Body of pancreas (tissue), 4 donors: ENCODE measurements around the gene TENM4. TPM values are rescaled to one million over a fixed set of nuclear protein-coding genes. Genes with fewer than 3 reads are reported as not detected.

Experiments used
- ATAC-seq: fragments of 150-250 bp; one replicate; pipeline ENCODE4 v1.9.1; 2016
- DNase-seq, 4 donors: peaks; one replicate each; pipeline ENCODE4 v3.0.0-alpha.2; 2019
- H3K27ac ChIP-seq, 4 donors: fragments of 200-600 bp; sonication (generic); 1 replicate in 3 of 4; 2 replicates in 1 of 4; pipeline versions ENCODE4 v1.5.1 to v1.6.1; 2016 to 2019; ENCODE audit warnings: mild to moderate bottlenecking in 1 of 4, mixed read lengths in 1 of 4, moderate library complexity in 1 of 4
- H3K27me3 ChIP-seq, 2 donors: fragments of 200-600 bp; sonication (generic); one replicate each; pipeline ENCODE4 v1.6.0; 2016; ENCODE audit warnings: mild to moderate bottlenecking in 1 of 2
- H3K36me3 ChIP-seq, 2 donors: fragments of 200-600 bp; sonication (generic); replicated peaks in 1 of 2; 2 replicates each; pipeline ENCODE4 v1.5.1; 2016; ENCODE audit warnings: low read depth in 2 of 2; ENCODE audit not compliant: insufficient read depth in 1 of 2
- H3K4me1 ChIP-seq: fragments of 200-600 bp; sonication (generic); one replicate; pipeline ENCODE4 v1.6.0; 2016
- H3K4me3 ChIP-seq, 2 donors: fragments of 200-600 bp; sonication (generic); 1 replicate in 1 of 2; 2 replicates in 1 of 2; pipeline ENCODE4 v1.5.1; 2016 to 2019
- H3K9me3 ChIP-seq, 3 donors: fragments of 200-600 bp; sonication (generic); 1 replicate in 2 of 3; 2 replicates in 1 of 3; pipeline ENCODE4 v1.5.1; 2016
- CTCF ChIP-seq, 7 experiments: fragments of 450-650 bp in 4 of 7; fragments of 200-600 bp in 3 of 7; sonication (generic) in 3 of 7; IDR thresholded peaks; one replicate each; pipeline ENCODE4 v1.5.1; 2016 to 2019; ENCODE audit warnings: antibody characterized with exemption in 7 of 7
- POLR2A ChIP-seq, 3 donors: fragments of 450-650 bp; IDR thresholded peaks; one replicate each; pipeline ENCODE4 v1.6.1; 2016; ENCODE audit warnings: antibody characterized with exemption in 3 of 3, mild to moderate bottlenecking in 2 of 3
- WGBS, 2 donors: methylation state at CpG; one replicate each; pipeline ENCODE4 v1.1.5; 2017; 5-methylcytosine and 5-hydroxymethylcytosine counted together
- intact Hi-C: fragments of 100-400 bp; cut with DNase I; formaldehyde crosslinking; loops from one replicate; pipeline ENCODE4 v1.15.1; 2023
- total RNA-seq, 2 donors: library from RNA; depleted of rRNA; stranded (reverse); fragments of >200 nt; gene quantifications; one replicate each; pipeline ENCODE4 v1.1.0, GENCODE V29; 2016

TENM4 gene
- total RNA-seq, 2 donors from 2014 or later, result 0.78 to 6.6 TPM

- no peaks in the 10 kb centered on the region for H3K27me3 ChIP-seq
- intact Hi-C loops, result no loop called here
Observed at GRCh38 chr11:78698612-78699011, 742.2 kb downstream of the TENM4 start.

GRCh38 chr11:78696177-78696576 lies 744.7 kb downstream of the TENM4 start:
- DNase-seq (no peak), ATAC-seq (no peak)
- no peaks in the 10 kb centered on the region for H3K9me3 ChIP-seq
- no peaks in the 10 kb centered on the region for H3K4me1 ChIP-seq
- TF ChIP-seq POLR2A (IDR thresholded peaks at IDR 0.05) (no peak), CTCF (IDR thresholded peaks at IDR 0.05) (no peak)
- no peaks in the 10 kb centered on the region for H3K36me3 ChIP-seq
- no peaks in the 10 kb centered on the region for H3K27me3 ChIP-seq
- no peak overlapping the region for H3K4me3 ChIP-seq
- intact Hi-C loops, result no loop called here
- WGBS, 2 donors, result 56 to 59% methylated on average over 7 of the region's 7 CpGs
- H3K27ac ChIP-seq, result no peak overlapping the region

More at GRCh38 chr11:78698612-78699011, 742.2 kb downstream of the TENM4 start:
- no peaks in the 10 kb centered on the region for H3K4me1 ChIP-seq
- peak in 3 of 4 donors; percentile 10 to 60 (median 26) for DNase-seq
- H3K4me3 ChIP-seq, result no peak overlapping the region
- no peak for ATAC-seq
- TF ChIP-seq CTCF (IDR thresholded peaks at IDR 0.05), result no peak
- TF ChIP-seq POLR2A (IDR thresholded peaks at IDR 0.05), result no peak
- no peaks in the 10 kb centered on the region for H3K36me3 ChIP-seq
- WGBS, 2 donors, result 71 to 92% methylated on average over 3 of the region's 3 CpGs
- no peaks in the 10 kb centered on the region for H3K9me3 ChIP-seq
- no peak overlapping the region for H3K27ac ChIP-seq

DNA sequence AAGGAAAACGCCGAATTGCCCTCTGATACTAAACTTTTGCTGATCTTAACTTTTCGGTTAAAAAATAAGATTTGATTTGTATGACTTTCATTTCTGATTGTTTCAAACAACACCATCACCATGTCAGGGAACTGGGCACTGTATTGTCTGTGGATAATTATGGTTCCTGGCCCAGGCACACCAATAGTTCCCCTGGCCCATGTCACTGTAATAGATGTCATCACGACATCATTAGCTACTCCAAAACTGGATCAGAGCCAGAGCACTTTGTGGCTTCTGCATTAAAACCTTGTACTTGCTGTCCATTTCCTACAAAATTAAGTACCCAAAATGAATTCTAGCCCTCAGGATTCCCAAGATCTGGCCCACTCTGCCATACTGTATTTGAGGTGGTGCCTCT lies 746.7 kb downstream of the TENM4 start:
- Histone ChIP-seq H3K4me3 (no peak overlapping the region), H3K36me3 (no peaks in the 10 kb centered on the region), H3K27me3 (no peaks in the 10 kb centered on the region), H3K4me1 (no peaks in the 10 kb centered on the region), H3K27ac (no peak overlapping the region), H3K9me3 (no peaks in the 10 kb centered on the region)
- ATAC-seq, result no peak
- 85 to 86% methylated on average over 4 of the region's 4 CpGs for WGBS, 2 donors
- intact Hi-C loops, result no loop called here
- no peak for DNase-seq
- TF ChIP-seq CTCF (IDR thresholded peaks at IDR 0.05) (no peak), POLR2A (IDR thresholded peaks at IDR 0.05) (no peak)

DNA sequence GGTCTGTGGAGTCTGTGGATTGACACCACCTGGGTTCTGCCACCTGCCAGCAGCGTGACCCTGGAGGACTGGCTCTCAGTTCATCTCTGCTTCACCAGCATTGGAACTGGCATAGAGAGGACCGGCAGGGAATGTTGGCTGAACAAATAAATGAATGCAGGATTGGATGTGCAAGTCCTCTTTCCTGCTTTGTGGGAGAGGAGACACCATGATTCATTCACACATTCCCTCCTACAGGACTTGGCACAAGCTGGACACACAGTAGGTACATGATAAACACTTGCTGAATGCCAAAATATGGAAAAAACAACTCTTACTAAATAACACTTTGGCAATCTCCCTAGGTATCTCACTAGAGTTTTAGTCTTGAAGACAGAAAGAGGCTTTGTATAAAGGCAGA lies 749.6 kb downstream of the TENM4 start:
- no peaks in the 10 kb centered on the region for H3K4me1 ChIP-seq
- ATAC-seq (no peak), DNase-seq (no peak)
- intact Hi-C loops, result no loop called here
- no peaks in the 10 kb centered on the region for H3K27me3 ChIP-seq
- no peak for TF ChIP-seq POLR2A (IDR thresholded peaks at IDR 0.05)
- no peak for TF ChIP-seq CTCF (IDR thresholded peaks at IDR 0.05)
- H3K9me3 ChIP-seq, result no peaks in the 10 kb centered on the region
- H3K36me3 ChIP-seq, result no peaks in the 10 kb centered on the region
- H3K27ac ChIP-seq, result no peak overlapping the region
- H3K4me3 ChIP-seq, result no peak overlapping the region
- WGBS, 2 donors, result 75 to 76% methylated on average over 2 of the region's 2 CpGs

DNA sequence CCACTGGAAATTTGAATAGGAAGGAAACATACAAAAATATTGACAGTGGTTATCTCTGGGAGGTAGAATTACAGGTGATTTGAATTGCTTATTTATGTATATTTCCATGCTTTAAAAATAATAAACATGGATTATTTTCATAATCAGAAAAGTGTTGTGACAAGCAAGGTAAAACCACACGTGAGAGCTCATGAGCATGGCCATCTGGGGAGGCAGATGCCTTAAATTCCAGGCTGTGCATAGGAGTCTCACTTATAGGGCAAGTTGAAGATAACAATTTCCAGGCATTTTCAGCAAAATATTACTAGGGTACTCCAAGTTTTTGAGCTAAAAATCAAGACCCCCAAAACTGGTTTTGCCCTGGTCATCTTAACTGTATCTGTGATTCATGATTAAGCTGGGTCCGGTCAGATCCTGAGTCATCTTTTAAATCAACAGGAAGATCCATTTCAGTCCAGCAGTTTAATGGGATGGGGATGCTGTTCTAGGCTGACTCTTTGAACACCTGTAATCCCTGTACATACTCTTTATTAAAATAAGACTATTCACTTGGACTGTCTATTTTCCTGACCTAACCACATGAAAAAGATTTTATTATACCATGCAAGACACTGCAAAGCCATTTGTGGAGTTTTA lies 750.4 kb downstream of the TENM4 start:
- Histone ChIP-seq H3K27me3 (no peaks in the 10 kb centered on the region), H3K4me3 (no peak overlapping the region), H3K9me3 (no peaks in the 10 kb centered on the region), H3K36me3 (no peaks in the 10 kb centered on the region), H3K4me1 (no peaks in the 10 kb centered on the region), H3K27ac (no peak overlapping the region)
- intact Hi-C loops, result no loop called here
- no peak for TF ChIP-seq POLR2A (IDR thresholded peaks at IDR 0.05)
- TF ChIP-seq CTCF (IDR thresholded peaks at IDR 0.05), result no peak
- WGBS, 2 donors, result 83 to 87% methylated on average over 2 of the region's 2 CpGs
- ATAC-seq (no peak), DNase-seq (no peak)
